Urothelium cell line (cell line): ENCODE results near the gene DHX38.
A peak's percentile ranks its signal among the peaks of the same experiment; 100 is the strongest.
"Not testable (repeated sequence)": the region's sequence is repeated elsewhere in the genome, so short reads cannot be mapped to it uniquely, and the experiment has no call there.

Source experiments
- DNase-seq: peaks from one replicate; pipeline ENCODE4 v3.0.0; 2011; ENCODE audit warnings: low spot score, mixed read lengths
- FAIRE-seq: peaks from 2 replicates; lab custom pipeline; 2011; peaks lifted over from hg19 to GRCh38; lab: Jason Lieb, UNC

Gene DHX38

DNA sequence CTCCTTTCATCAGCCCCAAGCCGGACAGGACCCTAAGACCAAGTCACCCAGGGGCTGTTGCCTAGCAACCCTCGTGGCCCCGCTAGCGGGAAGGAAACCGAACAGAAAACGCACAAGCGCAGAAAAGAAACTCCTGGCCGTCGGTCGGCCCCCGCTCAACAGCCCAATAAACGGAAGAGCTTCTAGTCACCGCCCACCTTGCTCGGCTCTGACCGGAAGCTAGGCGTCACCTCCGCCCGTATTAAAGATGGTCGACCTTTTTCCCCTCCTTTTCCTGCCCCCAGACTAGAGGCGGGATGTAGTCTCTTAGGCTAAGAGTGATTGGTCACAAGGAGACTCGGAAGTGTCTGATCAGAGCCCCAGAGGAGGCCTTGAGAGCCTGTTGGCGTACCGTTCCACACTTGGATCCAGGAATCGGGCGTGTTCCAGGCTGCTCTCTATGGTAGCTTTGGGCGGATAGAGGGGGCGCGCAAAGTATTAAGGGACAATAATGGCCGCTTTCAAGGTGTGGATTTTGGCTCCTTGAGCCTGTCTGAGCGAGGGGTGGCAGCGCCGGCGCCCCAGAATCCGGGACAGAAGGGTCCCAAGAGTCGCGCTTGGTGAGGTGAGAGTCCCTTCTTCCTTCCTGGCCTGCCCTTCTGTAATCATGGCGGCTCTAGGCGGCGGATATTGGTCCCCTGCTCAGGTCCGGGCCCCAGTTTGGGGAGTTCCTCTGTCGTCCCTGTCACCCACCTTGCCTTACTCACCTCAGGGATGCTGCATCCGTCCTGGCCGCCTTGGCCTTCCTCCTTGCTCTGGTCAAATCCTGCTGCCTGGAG, at the start of gene DHX38, which contains the start of gene TXNL4B:
Gene DHX38 (plus strand): TSS at position 400 of the 818 bp plus-strand sequence. CDS start 2,311 bp downstream, outside the sequence.
Gene TXNL4B (minus strand): TSS at position 173 of the 818 bp plus-strand sequence. CDS start 2,871 bp downstream, outside the sequence.
- DNase-seq, result peak; percentile 98

GRCh38 chr16:72044296-72044695, 49.4 kb upstream of the DHX38 start:
- no peak for DNase-seq
- no peak for FAIRE-seq

More for the DNA sequence above, at the start of gene DHX38, which contains the start of gene TXNL4B:
- no peak for FAIRE-seq

DNA sequence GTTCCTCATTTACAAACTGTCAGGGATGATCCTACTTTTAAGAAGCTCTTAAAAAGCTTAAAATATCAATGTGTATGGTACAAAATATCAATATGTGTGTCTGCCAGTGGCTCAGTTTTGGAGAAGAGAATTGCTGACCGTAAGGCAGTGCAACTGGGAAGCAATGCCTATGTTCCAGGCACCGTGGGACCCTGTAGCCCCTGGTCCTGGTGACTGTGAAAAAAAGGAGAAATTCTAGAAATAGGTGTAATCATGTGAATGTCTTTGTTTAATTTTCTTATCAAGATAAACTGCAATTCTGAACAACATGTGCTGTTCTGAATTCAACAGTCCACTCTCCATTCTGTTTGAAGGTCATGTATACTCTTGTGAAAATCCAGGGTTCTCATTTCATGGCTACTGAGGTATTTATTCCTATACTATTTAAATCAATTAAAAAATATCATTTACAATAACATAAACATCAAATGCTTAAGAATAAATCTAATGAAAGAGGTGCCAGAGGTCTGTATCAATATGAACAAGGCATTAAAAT, 48.8 kb upstream of the DHX38 start:
- FAIRE-seq (no peak), DNase-seq (no peak)

DNA sequence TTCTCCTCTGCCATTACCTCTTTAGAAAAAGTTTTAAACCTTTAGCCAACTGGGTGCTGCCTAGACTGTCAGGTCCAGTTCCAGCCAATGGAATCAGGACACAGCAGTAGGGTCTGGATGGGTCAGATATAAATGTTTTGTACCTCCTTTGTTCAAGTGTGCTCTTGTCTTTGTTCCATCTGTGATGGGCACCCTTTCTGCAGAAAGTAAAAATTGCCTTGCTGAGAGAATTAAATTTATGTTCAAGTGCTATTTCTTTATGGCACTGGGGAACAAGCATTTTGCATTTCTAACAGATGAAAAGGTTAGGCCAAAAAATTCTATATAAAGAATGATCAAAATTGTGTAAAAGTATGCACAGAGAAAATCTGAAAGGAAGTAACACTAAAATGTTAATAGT, 44.5 kb upstream of the DHX38 start:
- DNase-seq (no peak), FAIRE-seq (peak; percentile 23)

DNA sequence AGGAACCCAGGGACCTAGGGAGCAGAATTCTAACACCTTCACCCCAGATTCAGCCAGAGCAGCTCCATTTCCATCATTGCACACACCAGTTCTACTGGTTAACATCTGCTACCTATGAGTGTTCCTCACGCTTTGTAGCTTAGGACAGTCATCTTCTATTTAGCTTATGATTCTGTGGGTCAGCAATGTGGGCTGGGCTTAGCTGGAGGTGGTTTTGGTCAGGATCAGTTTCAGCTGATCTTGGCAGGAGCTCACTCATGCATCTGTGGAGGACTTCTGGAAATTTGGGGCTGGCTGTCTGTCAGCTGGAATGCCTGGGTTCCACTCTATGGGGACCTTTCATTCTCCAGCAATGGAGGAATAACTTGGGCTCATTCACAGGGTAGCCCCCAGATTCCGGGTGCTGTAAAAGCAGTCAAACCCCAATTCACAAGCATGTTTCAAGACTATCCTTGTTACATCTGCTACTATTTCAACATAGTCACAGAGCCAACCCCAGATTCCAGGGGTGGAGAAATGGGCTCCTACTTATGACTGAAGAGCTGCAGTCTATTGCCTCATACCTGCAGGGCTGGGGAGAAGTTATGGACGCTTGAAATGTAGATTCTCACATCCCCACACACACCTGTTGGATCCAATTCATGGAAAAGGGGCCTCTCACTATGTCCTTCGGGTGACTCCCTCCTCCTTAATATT, 42.7 kb upstream of the DHX38 start:
- FAIRE-seq (no peak), DNase-seq (no peak)

GRCh38 chr16:72051818-72052217, 41.8 kb upstream of the DHX38 start:
- no peak for DNase-seq

DNA sequence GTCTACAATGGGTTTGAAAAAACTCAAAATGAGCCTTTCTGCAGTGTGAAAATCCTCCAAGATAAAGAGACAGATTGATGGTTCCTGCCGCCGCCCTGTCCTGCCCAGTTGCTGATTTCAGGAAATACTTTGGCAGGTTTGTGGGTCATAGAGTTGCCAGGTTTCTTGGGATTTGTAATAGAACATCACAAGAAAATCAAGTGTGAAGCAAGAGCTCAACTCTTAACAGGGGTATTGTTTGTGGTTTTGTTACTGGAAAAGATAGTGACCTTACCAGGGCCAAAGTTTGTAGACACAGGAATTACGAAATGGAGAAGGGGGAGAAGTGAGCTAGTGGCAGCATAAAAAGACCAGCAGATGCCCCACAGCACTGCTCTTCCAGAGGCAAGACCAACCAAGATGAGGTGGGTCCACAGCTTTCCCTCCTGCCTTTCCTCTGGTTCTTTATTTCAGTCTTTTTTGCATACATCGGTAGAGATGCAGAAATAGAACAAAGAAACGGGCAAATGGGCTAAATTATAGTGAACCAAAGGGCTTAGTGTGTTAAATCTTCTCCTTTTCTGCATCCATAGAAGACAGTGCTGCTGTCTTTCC, 39.3 kb upstream of the DHX38 start, which contains the start of gene HP:
Gene HP (plus strand): TSS at position 252 of the 594 bp plus-strand sequence. CDS start 148 bp downstream, at position 400.
- FAIRE-seq, DNase-seq: not testable (repeated sequence)

More at GRCh38 chr16:72051818-72052217, 41.8 kb upstream of the DHX38 start:
- FAIRE-seq, result no peak

DNA sequence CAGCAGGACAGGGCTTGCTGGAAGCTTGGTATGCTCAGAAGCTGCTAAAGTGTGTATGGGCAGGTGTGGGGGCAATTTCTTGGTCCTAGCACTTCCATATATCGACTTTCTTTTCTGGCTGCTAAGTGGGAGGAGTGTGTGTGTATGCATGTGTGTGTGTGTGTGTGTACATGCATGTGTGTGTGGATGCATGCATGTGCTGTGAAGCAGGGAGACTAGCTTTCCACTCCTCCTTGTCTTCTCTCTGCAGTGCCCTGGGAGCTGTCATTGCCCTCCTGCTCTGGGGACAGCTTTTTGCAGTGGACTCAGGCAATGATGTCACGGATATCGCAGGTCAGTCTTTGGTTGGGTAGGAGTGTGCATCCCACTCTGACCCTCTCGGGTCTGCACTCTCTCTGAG, 37.7 kb upstream of the DHX38 start:
- no peak for FAIRE-seq
- DNase-seq, result no peak

GRCh38 chr16:72057313-72057712, 36.3 kb upstream of the DHX38 start:
- FAIRE-seq, DNase-seq: not testable (repeated sequence)

- not testable (repeated sequence) for DNase-seq, FAIRE-seq
Measured at GRCh38 chr16:72059060-72059459, 34.6 kb upstream of the DHX38 start.

- DNase-seq (no peak), FAIRE-seq (no peak)
Measured at GRCh38 chr16:72060405-72060804, 33.2 kb upstream of the DHX38 start.

DNA sequence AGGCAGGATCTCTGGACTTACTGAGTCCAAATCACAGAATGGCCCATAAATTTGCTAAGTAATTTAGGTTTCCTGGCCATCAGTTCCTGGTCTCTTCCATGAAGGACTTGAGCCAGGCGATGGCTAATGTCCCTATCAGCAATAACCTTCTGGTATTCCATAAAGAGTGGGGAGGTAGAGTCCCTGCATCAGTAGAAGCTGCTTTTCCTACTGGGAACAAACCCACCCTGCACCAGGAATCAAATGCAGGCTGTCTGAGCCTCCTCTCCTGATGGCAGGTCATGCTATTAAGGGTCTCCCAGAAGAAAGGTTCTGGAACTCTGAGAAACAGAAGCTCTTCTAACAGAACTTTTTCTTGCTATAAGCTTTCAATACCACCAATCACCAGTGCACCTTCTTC, 32.1 kb upstream of the DHX38 start:
- no peak for DNase-seq

GRCh38 chr16:72064361-72064894, 29.2 kb upstream of the DHX38 start:
- FAIRE-seq, result no peak

More for the DNA sequence above, 32.1 kb upstream of the DHX38 start:
- FAIRE-seq, result no peak

GRCh38 chr16:72066747-72067146, 26.9 kb upstream of the DHX38 start:
- FAIRE-seq, result no peak
- peak; percentile 31 for DNase-seq

More at GRCh38 chr16:72064361-72064894, 29.2 kb upstream of the DHX38 start:
- no peak for DNase-seq

GRCh38 chr16:72068930-72069329, 24.7 kb upstream of the DHX38 start:
- FAIRE-seq, result no peak
- DNase-seq, result no peak

GRCh38 chr16:72072514-72073342, 20.9 kb upstream of the DHX38 start:
- DNase-seq (no peak), FAIRE-seq (no peak)

DNA sequence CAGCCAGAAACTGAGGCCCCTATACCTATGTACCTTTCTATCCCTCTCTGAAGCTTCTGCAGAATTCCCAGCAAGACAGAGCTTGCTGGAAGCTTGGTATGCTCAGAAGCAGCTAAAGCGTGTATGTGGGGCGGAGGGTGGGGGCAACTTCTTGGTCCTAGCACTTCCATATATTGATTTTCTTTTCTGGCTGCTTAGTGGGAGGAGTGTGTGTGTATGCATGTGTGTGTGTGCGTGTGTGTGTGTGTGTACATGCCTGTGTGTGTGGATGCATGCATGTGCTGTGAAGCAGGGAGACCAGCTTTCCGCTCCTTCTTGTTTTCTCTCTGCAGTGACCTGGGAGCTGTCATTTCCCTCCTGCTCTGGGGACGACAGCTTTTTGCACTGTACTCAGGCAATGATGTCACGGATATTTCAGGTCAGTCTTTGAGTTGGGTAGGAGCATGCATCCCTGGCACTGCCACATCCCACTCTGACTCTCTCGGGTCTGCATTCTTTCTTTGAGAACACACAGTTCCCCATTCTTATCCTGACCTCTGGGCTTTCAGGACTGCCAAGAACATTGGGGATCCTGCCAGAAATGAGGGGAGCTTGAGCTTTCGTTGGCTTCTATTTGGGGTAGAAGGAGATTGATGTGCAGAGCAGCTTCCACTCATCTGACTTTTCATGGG, 20.0 kb upstream of the DHX38 start:
- DNase-seq, result no peak
- FAIRE-seq, result no peak

GRCh38 chr16:72075067-72075466, 18.6 kb upstream of the DHX38 start:
- DNase-seq, FAIRE-seq: not testable (repeated sequence)
